ENCODE results near the gene SLC47A1. TPM values are rescaled to one million over a fixed set of nuclear protein-coding genes. Genes with fewer than 3 reads are reported as not detected.
"Not testable (repeated sequence)": the region's sequence is repeated elsewhere in the genome, so short reads cannot be mapped to it uniquely, and the experiment has no call there.

Gene SLC47A1
- total RNA-seq, 1 donor from 2014 or later: 13.4 TPM

DNA sequence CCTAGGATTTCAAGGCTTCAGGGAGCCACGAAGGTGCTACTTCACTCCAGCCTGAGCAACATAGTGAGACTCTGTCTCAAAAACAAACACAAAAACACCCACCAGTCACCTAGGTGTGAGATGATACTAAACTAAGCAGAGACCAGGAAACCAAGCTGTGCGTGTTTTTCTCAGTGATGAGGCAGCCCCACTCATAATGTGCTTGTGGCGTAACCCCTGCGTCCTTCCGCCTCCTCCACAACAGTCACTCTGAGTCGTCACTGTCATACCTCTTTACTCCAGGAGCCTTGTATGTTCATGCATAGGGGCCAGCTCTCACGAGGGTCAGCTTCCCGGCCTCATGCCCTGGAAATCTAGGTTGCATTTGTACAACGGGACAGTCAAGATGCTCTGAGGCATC lies 31.1 kb upstream of the SLC47A1 start:
- Histone ChIP-seq H3K4me1 (no peaks in the 10 kb centered on the region), H3K4me3 (no peak overlapping the region), H3K36me3 (no peaks in the 10 kb centered on the region), H3K27me3 (no peaks in the 10 kb centered on the region), H3K9me3 (no peaks in the 10 kb centered on the region), H3K27ac (no peak overlapping the region)
- ATAC-seq (no peak), DNase-seq (peak; percentile 34)
- TF ChIP-seq, protein P1, sequence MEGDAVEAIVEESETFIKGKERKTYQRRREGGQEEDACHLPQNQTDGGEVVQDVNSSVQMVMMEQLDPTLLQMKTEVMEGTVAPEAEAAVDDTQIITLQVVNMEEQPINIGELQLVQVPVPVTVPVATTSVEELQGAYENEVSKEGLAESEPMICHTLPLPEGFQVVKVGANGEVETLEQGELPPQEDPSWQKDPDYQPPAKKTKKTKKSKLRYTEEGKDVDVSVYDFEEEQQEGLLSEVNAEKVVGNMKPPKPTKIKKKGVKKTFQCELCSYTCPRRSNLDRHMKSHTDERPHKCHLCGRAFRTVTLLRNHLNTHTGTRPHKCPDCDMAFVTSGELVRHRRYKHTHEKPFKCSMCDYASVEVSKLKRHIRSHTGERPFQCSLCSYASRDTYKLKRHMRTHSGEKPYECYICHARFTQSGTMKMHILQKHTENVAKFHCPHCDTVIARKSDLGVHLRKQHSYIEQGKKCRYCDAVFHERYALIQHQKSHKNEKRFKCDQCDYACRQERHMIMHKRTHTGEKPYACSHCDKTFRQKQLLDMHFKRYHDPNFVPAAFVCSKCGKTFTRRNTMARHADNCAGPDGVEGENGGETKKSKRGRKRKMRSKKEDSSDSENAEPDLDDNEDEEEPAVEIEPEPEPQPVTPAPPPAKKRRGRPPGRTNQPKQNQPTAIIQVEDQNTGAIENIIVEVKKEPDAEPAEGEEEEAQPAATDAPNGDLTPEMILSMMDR (IDR thresholded peaks at IDR 0.05): no peak
- intact Hi-C loops (cut with DNase I): no loop called here

DNA sequence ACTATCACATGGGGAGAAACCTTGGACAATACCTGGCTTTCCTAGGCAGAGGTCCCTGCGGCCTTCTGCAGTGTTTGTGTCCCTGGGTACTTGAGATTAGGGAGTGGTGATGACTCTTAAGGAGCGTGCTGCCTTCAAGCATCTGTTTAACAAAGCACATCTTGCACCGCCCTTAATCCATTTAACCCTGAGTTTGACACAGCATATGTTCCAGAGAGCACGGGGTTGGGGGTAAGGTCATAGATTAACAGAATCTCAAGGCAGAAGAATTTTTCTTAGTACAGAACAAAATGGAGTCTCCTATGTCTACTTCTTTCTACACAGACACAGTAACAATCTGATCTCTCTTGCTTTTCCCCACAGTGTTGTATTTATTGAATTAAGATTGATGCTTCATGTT lies 28.1 kb upstream of the SLC47A1 start:
- ATAC-seq; H3K9me3 ChIP-seq; H3K27me3 ChIP-seq; intact Hi-C loops (cut with DNase I); DNase-seq; H3K36me3 ChIP-seq; H3K4me3 ChIP-seq; H3K27ac ChIP-seq; H3K4me1 ChIP-seq: not testable (repeated sequence)

DNA sequence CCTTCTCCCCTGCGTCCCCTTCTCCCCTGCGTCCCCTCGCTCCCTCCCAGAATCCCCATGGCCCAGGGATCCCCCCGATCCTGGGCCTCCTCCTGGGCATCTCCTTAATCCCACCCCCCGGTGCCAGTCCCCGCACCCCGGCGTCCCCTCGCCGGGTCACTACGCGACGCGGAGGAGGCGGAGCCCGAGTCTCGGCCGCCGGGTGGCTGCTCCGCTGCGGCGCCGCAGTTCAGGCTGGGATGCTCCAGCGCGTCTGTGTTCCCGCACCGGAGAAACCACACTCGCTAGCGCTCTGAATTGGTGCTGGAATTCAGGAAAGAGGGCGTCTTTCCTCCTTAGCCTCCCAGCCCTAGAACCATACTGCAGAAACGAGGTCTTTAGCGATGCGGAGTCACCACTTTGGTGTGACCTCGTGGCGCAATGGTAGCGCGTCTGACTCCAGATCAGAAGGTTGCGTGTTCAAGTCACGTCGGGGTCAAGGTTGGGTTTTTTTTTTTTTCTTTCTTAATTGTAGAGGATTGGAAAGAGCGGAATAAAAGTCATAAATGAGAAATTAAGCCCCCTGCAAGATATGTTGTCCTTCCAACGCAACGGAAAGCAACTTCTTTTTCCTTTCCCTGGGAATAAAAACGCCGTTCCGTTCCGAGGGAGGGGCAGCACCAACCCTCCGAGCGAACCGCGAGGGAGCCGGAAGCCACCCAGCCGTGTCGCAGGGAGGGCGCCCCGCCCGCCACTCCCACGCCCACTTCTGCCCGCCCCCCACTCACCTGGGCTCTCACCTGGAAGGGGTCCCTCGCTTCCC lies 25.7 kb upstream of the SLC47A1 start:
- ATAC-seq: peak; percentile 92
- Histone ChIP-seq H3K4me3 (peak overlapping the region; percentile 72), H3K4me1 (no peaks in the 10 kb centered on the region), H3K36me3 (no peaks in the 10 kb centered on the region), H3K27me3 (no peaks in the 10 kb centered on the region), H3K9me3 (no peaks in the 10 kb centered on the region), H3K27ac (peak overlapping the region; percentile 77)
- intact Hi-C loops (cut with DNase I): no loop called here
- TF ChIP-seq, protein P1 (IDR thresholded peaks at IDR 0.05): no peak
- peak; percentile 91 for DNase-seq

DNA sequence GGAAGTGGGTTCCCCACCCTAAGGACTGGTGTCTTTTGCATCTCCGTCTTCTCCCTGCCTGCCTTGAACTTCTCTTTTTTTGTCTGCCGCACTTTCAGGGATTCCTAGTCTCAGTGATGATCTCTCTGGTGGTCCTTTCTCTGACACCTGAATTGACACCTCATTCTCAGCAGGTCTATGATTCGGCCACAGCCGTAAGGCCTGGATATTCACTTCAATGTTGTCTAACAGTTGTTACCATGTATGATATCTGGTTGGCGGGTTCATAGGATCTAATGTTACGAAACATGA lies 25.1 kb upstream of the SLC47A1 start:
- H3K9me3 ChIP-seq: no peaks in the 10 kb centered on the region
- intact Hi-C loops (cut with DNase I): no loop called here
- peak overlapping the region; percentile 77 for H3K27ac ChIP-seq
- H3K4me3 ChIP-seq: peak overlapping the region; percentile 72
- TF ChIP-seq, protein P1 (IDR thresholded peaks at IDR 0.05): no peak
- no peaks in the 10 kb centered on the region for H3K4me1 ChIP-seq
- no peaks in the 10 kb centered on the region for H3K36me3 ChIP-seq
- DNase-seq: no peak
- no peaks in the 10 kb centered on the region for H3K27me3 ChIP-seq
- ATAC-seq: no peak

DNA sequence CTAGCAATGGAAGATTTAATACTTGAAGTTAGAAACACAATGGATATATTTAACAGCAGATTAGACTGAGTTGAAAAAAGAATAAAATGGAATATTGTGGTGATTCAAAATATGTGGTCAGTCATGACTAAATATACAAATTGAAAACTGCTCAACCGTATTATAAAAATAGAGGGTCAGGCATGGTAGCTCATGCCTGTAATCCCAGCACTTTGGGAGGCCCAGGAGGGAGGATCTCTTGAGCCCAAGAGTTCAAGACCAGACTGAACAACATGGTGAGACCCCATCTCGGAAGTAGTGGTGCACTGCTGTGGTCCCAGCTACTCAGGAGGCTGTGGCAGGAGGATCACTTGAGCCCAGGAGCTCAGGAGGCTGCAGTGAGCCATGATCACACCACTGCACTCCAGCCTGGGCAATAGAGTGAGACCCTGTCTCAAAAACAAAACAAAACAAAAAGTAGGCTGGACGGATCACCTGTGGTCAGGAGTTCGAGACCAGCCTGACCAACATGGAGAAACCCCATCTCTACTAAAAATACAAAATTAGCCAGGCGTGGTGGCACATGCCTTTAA lies 24.3 kb upstream of the SLC47A1 start:
- H3K4me1 ChIP-seq; intact Hi-C loops (cut with DNase I); DNase-seq; H3K27ac ChIP-seq; ATAC-seq; H3K9me3 ChIP-seq; H3K36me3 ChIP-seq; H3K27me3 ChIP-seq; H3K4me3 ChIP-seq: not testable (repeated sequence)

DNA sequence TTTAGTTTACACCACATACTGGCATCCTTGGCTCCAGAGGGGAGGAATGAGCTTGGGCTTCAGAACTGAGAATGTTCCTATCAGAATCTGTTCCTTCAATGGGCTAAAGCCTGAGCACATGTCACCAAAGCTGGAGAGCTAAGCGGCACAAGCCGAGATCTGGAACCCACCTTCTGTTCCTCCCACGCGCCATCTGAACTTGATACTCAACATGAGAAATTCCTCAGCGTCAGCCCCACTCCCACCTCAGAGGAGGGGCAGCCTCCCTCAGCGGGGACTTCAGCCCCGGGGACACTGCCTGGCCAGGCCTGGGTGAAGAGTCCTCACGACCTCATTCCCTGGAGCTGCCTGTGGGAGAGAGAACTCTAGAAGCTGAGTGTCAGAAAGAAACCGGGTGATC lies 22.8 kb upstream of the SLC47A1 start:
- Histone ChIP-seq H3K36me3 (no peaks in the 10 kb centered on the region), H3K9me3 (no peaks in the 10 kb centered on the region), H3K27me3 (no peaks in the 10 kb centered on the region), H3K27ac (no peak overlapping the region), H3K4me3 (no peak overlapping the region), H3K4me1 (peaks cover 6% of the 10 kb centered on the region)
- intact Hi-C loops (cut with DNase I): loop anchor here (5.0 kb wide), 1 partner anchor 256 kb away; no protein-coding TSS in a partner anchor
- TF ChIP-seq, protein P1 (IDR thresholded peaks at IDR 0.05): no peak
- DNase-seq (no peak), ATAC-seq (no peak)

Data from upper lobe of right lung (tissue), 1 donor.